ENCODE data around the gene CARHSP1.
"Not testable (repeated sequence)": the region's sequence is repeated elsewhere in the genome, so short reads cannot be mapped to it uniquely, and the experiment has no call there.

Gene CARHSP1

GRCh38 chr16:8892101-8892575 is 23.3 kb upstream of the CARHSP1 start:
- no peak for DNase-seq

GRCh38 chr16:8890549-8890921 is 21.7 kb upstream of the CARHSP1 start:
- no peak for DNase-seq

DNA sequence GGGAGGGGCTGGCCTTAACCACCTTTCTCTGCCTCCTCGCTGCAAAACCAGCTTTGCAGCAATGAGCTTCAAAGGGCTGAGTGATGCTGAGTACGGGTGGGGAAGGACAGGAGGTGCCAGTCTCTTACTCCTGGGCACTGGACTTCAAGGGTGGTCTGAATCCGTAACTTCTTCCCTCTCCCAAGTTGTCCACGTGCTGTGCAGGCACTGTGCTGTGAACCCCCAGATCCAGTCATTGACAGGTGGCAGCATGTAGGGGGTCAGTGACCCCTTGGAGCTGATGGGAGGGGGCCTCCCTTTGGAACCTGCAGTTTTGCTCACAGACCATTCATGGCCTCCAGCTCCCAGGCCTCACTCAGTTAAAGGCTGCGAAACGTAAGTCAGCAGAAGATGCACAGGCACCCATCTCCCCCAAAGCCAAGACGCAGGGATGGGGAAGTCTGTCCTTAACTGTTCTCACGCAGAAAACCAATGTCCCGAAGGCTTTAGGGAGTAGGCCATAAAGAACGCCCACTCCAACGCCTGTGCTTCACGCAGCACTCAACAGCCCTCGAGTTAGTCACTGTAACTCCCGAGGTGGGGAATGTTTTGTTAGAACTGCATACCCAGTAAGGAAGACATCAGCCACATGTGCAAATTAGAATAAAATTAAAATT is 21.2 kb upstream of the CARHSP1 start:
- DNase-seq, result no peak

DNA sequence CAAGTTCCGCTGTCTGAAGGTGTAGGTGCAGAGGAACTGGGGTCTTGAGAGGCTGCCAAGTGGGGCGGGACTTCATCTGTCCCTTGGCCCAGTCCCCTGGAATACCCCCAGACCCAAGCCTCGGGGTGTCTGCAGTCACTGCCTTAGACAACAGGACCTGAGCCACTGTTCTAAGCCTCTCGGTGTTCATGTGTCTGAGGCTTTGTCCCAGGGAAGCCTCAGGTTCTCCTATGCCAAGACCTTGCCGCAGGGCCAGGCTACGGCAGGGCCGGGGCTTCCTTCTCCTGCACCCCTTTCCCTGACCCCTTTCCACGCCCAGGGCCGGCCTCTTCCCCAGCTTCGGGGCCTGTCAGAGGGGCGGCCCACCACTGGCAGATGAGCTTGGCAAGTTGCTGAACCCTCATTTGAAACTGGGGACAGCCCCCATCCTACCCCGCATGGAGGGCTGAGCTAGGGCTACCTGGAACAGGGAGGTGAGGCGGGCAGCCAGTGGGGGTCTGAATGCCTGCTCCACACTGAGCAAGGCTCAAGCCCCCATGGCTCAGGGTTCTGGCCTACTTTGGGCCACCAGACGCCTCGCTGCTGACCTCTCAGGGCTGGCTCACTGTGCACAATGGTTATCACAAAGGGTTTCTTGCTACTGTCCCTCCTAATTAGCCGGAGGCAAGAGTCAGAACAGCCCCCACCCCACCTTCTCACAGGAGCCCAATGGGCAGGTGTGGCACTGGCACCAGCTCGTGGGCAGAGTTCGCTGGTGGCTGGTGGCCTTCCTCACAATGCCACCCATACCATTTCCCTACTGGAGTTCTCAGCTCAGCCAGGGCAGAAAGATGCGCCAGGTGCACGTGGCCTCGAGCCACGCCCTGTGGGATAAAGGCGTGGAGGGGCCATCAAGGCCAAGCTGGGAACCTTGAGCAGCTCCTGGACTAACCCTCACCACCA is 20.4 kb upstream of the CARHSP1 start:
- no peak for DNase-seq

DNA sequence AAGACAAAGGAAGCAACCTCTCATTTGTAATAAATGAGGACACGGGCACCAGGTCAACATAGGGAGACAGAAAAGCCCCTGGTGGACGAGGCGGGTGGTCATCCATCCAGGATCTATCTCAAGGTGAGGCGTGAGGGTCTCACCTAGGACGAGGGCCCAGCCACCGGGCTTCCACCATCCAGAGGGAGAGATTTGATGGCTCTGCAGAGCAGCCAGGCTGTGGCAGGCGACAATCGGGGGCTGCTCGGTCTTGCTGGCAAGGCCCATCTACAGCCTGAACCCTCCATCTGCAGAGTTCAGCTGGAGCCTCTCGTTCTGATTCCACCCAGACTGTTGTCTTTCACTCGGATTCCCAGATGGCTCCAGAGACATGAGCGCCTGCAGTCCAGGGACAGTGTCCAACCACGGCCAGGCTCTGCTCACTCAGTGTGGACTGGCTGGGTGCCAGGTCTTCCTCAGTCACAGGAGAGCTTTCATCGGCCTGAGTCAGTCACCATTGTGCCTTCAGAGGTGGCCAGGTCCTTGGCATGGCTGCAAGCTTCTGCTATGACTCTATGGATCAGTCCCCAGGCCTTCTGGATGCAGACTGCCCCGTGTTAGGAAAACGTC is 19.2 kb upstream of the CARHSP1 start:
- peak; percentile 54 for DNase-seq

DNA sequence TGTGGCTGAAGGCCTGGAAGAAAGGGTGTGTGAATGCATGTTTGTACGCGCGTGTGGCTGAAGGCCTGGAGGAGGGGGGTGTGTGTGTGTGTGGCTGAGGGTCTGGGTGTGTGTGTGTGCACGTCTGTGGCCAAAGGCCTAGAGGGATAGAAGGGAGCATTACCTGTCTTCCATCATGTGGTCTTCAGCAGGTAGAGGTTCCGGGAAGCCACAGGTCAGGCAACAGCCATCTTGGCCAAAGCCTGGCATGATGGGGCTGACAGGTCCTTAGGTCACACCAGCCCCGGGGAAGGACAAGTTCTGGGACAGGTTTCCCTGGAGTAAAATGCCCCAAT is 18.6 kb upstream of the CARHSP1 start:
- no peak for DNase-seq

GRCh38 chr16:8886593-8887430 is 18.0 kb upstream of the CARHSP1 start:
- no peak for DNase-seq

DNA sequence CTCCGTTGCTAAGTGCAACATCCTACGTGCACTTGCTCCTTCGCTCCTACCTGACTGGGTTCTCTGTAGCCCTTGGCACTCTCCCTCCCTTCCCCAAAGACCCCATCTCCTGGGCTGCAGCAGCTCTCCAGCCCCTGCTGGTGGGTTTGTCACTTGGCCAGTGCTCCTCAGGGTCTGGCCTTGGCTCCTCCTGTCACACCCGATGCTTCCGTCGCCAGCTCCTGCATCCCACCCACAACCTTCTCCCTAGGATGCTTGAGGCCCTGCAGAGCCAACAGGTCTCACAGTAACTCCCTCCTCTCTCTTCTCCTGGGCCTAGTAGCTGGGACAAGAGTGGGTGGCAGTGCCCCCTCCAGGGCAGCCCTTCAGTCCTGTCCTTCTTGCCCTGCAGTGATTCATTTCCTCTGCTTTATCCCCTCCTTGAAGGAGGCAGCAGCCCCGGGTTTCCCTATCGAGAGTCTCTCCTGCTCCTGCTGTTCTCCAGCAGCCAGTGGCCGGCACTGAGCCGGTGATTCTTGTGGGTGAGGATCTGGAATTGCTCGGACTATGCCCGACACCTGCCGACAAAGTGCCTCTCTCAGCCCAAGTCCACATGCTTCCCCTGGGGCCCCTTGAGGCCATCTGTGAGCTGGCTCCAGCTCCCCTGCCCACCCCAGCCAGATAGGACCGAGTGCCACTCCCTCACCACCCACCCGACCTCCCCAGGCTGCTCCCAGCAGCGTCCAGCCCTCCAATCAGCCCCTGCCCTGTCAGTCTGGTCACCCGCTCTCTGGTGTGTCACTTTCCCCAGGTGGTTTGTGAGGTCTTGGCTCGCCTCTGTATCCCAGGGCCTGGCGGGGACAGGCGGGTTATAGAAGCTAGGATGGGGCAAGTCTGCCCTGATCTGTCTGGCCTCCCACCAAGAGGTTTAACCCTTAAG is 17.1 kb upstream of the CARHSP1 start:
- no peak for DNase-seq

GRCh38 chr16:8882725-8883377 is 14.0 kb upstream of the CARHSP1 start:
- DNase-seq, result no peak

DNA sequence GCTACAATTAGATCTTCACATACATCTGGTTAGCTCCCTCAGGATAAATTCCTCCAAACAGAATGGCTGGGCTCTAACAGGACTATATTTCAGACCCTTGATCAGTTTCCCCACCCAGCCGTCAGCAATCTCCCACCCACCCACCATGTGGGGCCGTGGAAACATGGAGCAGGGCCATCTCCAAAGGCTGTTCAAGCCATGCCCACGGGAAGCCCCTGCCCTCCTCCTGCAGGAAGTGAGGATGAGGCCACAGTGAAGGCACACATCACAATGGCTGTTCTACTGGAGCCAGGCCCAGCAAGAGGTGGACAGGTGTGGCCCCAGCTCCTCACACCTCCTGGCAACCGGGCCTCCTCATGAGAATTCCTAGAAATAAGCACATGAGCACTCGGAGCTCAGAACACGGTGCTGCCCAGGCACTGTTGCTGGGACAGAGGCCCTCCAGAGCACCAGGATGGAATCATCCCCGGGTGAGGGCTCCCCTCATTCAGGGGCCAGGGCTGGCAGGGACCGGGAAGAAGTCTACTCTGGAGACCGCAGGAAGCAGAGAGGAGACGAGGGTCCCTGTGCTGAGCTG is 13.3 kb upstream of the CARHSP1 start, which contains the start of gene LITAFD:
Gene LITAFD (plus strand): TSS at position 311 of the 577 bp plus-strand sequence. CDS start 2,005 bp downstream, outside the sequence.
- no peak for DNase-seq

DNA sequence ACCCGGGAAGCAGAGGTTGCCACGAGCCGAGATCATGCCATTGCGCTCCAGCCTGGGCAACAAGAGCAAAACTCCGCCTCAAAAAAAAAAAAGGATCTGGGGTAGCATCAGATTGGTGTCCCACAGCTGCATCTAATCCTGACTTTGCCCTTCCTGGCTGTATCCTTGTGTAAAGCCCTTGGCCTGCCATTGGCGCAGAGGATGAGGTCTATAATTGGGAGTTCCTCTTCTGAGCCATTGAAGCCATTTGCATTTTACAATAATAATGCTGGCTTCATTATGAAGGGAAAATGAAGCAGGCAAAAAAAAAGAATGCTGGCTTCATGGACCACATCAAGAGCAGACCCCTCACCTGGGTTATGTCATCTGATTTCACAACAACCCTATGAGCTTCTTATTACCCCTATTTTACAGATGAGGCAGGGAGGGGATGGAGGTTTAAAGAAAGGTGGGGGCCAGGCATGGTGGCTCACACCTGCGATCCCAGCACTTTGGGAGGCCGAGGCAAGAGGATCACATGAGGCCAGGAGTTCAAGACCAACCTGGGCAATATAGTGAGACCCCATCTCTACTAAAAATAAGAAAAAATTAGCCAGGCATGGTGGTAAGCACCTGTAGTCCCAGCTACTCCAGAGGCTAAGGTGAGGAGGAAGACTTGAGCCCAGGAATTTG is 12.2 kb upstream of the CARHSP1 start:
- no peak for DNase-seq

- DNase-seq, result no peak
Measured at GRCh38 chr16:8878523-8878911, 9.7 kb upstream of the CARHSP1 start.

DNA sequence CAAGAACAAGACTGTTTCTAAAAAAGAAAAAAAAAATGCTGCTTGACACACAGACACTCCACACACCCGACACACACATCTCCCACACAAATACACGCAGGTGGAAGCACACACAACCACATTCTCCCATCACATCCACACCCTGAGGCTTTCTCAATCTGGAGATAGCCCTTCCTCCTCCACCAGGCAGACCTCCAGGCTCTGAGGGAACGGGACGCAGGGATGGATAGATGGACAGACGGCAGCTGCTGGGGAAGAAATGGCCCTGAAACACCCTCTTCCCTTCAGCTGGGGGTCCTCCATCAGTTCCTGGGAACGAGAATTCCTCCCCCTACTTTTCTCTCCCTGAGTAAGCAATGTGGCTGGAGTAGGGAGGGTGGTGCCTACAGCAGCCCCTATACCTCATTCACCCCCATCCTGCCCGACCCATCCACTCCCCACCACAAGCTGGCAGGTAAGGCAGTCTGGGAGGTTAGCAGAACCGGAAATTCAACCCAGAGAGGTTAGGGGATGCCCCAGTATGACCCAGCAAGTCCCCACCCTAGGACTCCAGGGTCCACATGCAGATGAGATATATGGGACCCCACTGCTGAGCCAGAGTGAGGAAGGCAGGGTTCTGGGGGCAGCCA is 9.2 kb upstream of the CARHSP1 start:
- DNase-seq, result no peak

- DNase-seq, result not testable (repeated sequence)
Measured at GRCh38 chr16:8875317-8875716, 6.5 kb upstream of the CARHSP1 start.

- no peak for DNase-seq
Measured at GRCh38 chr16:8874388-8874787, 5.6 kb upstream of the CARHSP1 start.

GRCh38 chr16:8873866-8874195 is 5.0 kb upstream of the CARHSP1 start:
- not testable (repeated sequence) for DNase-seq

DNA sequence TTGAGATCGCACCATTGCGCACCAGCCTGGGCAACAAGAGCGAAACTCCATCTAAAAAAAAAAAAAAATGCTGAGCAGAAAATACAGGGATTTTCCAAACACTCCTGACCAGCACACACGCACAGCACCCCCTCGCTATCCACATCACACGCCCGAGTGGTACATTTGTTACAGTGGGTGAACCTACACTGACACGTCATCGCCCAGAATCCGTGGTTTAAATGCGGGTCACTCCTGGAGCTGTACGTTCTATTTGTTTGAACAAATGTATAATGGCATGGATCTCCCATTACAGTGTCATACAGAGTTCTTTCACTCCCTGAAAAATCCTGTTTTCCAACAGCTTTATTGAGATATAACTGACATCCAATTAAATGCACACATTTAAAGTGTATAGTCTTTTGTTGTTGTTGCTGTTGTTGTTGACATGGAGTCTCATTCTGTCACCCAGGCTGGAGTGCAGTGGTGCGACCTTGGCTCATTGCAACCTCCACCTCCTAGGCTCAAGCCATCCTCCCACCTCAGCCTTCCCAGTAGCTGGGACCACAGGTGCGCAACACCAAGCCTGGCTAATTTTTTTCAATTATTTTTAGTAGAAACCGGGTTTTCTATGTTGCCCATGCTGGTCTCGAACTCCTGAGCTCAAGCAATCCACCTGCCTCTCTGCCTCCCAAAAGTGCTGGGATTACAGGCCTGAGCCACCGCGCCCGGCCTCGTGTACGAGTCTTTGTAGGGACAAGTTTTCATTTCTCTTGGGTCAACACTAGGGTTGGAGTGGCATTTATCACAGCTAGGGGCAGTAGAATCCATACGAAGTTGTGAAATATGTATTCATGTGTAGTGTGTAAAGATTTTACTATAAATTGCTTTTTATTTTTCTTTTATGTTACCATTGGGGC is 4.4 kb upstream of the CARHSP1 start:
- no peak for DNase-seq

DNA sequence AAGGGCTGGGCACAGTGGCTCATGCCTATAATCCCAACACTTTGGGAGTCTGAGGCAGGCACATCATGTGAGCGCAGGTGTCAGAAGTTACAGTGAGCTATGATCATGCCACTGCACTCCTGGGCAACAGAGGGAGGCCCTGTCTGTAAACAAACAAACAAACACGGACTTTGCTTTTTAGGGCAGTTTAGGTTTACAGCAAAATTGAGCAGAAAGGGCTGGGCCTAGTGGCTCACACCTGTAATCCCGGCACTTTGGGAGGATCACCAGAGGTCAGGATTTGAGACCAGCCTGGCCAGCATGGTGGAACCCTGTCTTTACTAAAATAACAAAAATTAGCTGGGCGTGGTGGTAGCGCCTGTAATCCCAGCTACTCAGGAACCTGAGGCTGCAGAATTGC is 3.3 kb upstream of the CARHSP1 start:
- DNase-seq, result no peak

DNA sequence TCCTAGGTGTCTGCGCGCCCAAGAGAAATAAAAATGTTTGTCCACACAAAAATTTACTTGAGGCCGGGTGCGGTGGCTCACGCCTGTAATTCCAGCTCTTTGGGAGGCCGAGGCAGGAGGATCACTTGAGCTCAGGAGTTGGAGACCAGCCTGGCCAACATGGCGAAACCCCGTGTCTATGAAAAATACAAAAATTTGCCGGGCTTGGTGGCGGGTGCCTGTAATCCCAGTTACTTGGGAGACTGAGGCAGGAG is 1.1 kb upstream of the CARHSP1 start:
- not testable (repeated sequence) for DNase-seq
